Measurements from ENCODE around the gene PHGDH.

The PHGDH gene

GRCh38 chr1:119790451-119791198 lies 78.9 kb downstream of the PHGDH start:
- no peak for TF ChIP-seq CTCF (IDR thresholded peaks at IDR 0.05; ENCODE audit: insufficient read depth, low read length)
- TF ChIP-seq GABPA (IDR thresholded peaks at IDR 0.05; ENCODE audit: low read depth): no peak
- no peak for TF ChIP-seq REST (IDR thresholded peaks at IDR 0.05; ENCODE audit: insufficient replicate concordance, low read depth)
- no peak for TF ChIP-seq POLR2AphosphoS5 (IDR thresholded peaks at IDR 0.05; ENCODE audit: low read depth)
- TF ChIP-seq SPI1 (IDR thresholded peaks at IDR 0.05; ENCODE audit: borderline replicate concordance, low read depth): no peak
- Histone ChIP-seq H3K27ac (replicated peaks) (no peak overlapping the region), H3K4me3 (replicated peaks; ENCODE audit: insufficient read depth, low read length) (no peak overlapping the region), H3K27me3 (ENCODE audit: insufficient read depth, poor library complexity, severe bottlenecking) (no peaks in the 10 kb centered on the region)
- no peak for DNase-seq (ENCODE audit: low read depth in 1 of 2, low spot score in 1 of 2)

GRCh38 chr1:119791377-119791776 lies 79.6 kb downstream of the PHGDH start:
- TF ChIP-seq SPI1 (IDR thresholded peaks at IDR 0.05; ENCODE audit: borderline replicate concordance, low read depth) (no peak), POLR2AphosphoS5 (IDR thresholded peaks at IDR 0.05; ENCODE audit: low read depth) (no peak), REST (IDR thresholded peaks at IDR 0.05; ENCODE audit: insufficient replicate concordance, low read depth) (no peak), CTCF (IDR thresholded peaks at IDR 0.05; ENCODE audit: insufficient read depth, low read length) (no peak), GABPA (IDR thresholded peaks at IDR 0.05; ENCODE audit: low read depth) (no peak)
- DNase-seq (ENCODE audit: low read depth in 1 of 2, low spot score in 1 of 2): no peak
- Histone ChIP-seq H3K27ac (replicated peaks) (no peak overlapping the region), H3K27me3 (ENCODE audit: insufficient read depth, poor library complexity, severe bottlenecking) (no peaks in the 10 kb centered on the region), H3K4me3 (replicated peaks; ENCODE audit: insufficient read depth, low read length) (no peak overlapping the region)

Data from HL-60 (cell line).